ENCODE measurements around the gene TGFBI. TPM values are rescaled to one million over a fixed set of nuclear protein-coding genes. Genes with fewer than 3 reads are reported as not detected.

The TGFBI gene
- total and polyA plus RNA-seq, 9 of the 15 experiments (the other 6 are each of a cell fraction or from before 2014, with no cell fraction given): 0.05 to 0.62 (median 0.08) TPM; not detected in 6

DNA sequence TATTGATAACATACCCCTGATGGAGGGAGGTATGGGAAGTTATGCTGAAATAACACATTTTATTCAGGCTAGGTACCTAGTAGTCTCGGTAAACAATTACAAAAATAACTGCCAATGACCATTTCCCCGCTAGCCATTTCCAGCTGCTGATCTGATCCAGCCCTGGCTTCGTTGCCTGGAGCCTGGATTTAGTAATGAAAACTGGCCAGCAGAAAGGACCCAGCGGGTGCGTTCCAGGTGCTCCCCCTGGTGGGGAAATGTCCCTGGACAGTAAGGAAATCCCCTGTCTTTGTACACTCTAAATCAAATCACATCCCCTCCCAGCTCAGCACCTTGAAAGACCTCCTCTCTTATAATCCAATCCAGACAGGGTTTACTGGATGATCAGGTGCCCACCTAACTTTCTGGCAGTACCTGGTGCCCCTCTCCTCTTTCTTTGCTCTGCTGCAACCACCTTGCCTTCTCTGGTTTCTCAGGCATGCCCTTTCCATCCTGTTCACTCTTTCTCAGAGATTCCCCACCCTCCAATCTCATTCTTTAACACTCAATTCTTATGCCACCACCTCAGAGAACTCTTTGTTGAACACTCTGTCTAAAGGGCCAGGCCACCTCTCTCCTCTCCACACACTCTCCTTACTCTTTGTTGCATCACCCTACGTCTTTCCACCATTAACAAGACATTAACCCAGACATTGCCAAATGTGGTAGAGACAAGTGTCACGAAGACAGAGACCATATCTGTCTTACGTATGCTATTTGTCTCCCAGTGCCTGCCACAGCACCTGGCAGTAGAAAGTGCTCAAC is 53.8 kb downstream of the TGFBI start (continued):
- no peak for TF ChIP-seq STAT6 (CRISPR knock-in tag; IDR thresholded peaks at IDR 0.05)
- no peak for TF ChIP-seq STAT5B (CRISPR knock-in tag; IDR thresholded peaks at IDR 0.05)
- TF ChIP-seq EZH2 (IDR thresholded peaks at IDR 0.05; ENCODE audit: borderline replicate concordance, low read depth, low read length): no peak
- TF ChIP-seq VEZF1 (CRISPR knock-in tag; IDR thresholded peaks at IDR 0.05): no peak
- TF ChIP-seq SNIP1 (IDR thresholded peaks at IDR 0.05; ENCODE audit: low read depth): no peak
- no peak for TF ChIP-seq ETV1 (tag; conservative IDR thresholded peaks at IDR 0.05; ENCODE audit: low read depth)
- TF ChIP-seq CREB5 (CRISPR knock-in tag; IDR thresholded peaks at IDR 0.05): no peak
- no peak for TF ChIP-seq SUPT5H (IDR thresholded peaks at IDR 0.05)
- no peak for TF ChIP-seq DACH1 (IDR thresholded peaks at IDR 0.05; ENCODE audit: partially characterized antibody)
- TF ChIP-seq SMARCA4 (IDR thresholded peaks at IDR 0.05): peak; percentile 54; the same call in 1 of the 2 replicates
- no peak for TF ChIP-seq ZNF699 (CRISPR knock-in tag; IDR thresholded peaks at IDR 0.05; ENCODE audit: insufficient replicate concordance)
- no peak for TF ChIP-seq KAT7 (CRISPR knock-in tag; IDR thresholded peaks at IDR 0.05; ENCODE audit: borderline replicate concordance)
- TF ChIP-seq KDM1A (IDR thresholded peaks at IDR 0.05): no peak
- TF ChIP-seq DDX20 (tag; IDR thresholded peaks at IDR 0.05; ENCODE audit: low read depth): no peak
- TF ChIP-seq ZNF740 (CRISPR knock-in tag; IDR thresholded peaks at IDR 0.05): no peak
- no peak for TF ChIP-seq ZNF740 (tag; IDR thresholded peaks at IDR 0.05)
- TF ChIP-seq ARID4B (CRISPR knock-in tag; IDR thresholded peaks at IDR 0.05): no peak
